Stimulated activated CD8-positive, alpha-beta memory T cell treated with anti-CD3 and anti-CD28 coated beads, Interleukin-12 subunit alpha, Interleukin-12 subunit beta, amount 100 ng/mL, for 4 hours (primary cell): ENCODE data around the gene CROCC2.
A peak's percentile ranks its signal among the peaks of the same experiment; 100 is the strongest.

Source experiments
- DNase-seq: peaks from one replicate; pipeline ENCODE4 v3.0.0-alpha.2; 2020; ENCODE audit warnings: low read depth

The CROCC2 gene

GRCh38 chr2:241015439-241015838 lies 109.3 kb downstream of the CROCC2 start:
- no peak for DNase-seq

- DNase-seq = no peak
These were observed 111.2 kb downstream of the CROCC2 start for GRCh38 chr2:241017228-241017940.

GRCh38 chr2:241018051-241018891 lies 112.1 kb downstream of the CROCC2 start:
- DNase-seq = no peak

- no peak for DNase-seq
These were observed 113.5 kb downstream of the CROCC2 start for GRCh38 chr2:241019441-241020139.

DNA sequence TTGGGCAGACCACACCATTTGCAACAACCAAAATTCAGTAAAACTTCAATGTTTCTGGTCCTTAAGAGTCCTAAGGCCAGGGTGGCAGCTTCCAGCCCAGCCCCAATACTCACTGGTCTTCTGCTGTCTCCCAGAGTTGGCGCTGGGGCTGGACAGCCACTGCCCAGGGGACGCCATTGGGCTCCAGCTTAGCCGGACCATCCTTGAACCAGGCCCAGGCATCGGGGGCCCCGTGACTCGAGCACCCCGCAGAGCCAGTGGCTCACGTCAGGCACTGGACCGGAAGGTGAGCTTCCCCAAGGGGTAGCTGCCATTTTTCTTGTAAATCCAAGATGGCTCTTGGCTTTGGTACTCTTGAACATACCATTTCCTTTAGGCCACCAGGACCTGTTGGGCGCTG lies 114.1 kb downstream of the CROCC2 start:
- no peak for DNase-seq

- DNase-seq = no peak
These were observed 114.6 kb downstream of the CROCC2 start for GRCh38 chr2:241020629-241021190.

- DNase-seq = no peak
These were observed 119.5 kb downstream of the CROCC2 start for GRCh38 chr2:241025639-241026038.

DNA sequence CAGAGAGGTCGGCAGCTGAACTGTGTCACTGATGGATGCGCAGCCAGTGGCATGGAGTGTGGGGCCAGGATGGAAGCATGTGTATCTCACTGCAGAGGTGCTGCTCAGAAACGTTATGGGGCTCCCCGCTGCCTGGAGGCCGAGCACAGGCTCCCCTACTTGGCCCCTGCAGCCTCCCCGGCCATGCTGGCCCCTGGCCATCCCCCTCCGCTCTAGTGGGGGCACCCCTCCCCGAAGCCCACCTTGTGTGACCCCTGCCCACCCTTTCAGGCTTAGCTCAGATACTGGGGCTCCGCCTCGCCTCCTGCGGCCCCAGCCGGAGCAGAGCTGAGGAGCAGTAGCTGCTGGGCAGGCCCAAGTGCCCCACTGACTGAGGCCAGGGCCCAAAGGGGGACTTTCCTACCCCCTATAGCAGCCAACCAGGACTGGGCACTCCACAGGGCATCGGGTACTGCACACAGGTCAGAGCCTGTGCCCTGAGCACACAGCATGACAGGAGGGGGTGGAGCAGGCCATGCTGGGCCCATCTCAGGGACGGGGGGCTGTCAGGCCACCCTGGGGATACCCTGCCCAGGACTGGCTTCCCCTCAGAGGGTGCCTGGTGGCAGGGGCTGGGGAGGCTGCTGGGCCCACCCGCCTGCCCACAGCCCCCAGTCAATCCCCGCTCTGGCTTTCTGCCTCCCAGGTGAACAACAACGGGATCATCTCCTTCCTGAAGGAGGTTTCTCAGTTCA lies 123.6 kb downstream of the CROCC2 start:
- no peak for DNase-seq

DNA sequence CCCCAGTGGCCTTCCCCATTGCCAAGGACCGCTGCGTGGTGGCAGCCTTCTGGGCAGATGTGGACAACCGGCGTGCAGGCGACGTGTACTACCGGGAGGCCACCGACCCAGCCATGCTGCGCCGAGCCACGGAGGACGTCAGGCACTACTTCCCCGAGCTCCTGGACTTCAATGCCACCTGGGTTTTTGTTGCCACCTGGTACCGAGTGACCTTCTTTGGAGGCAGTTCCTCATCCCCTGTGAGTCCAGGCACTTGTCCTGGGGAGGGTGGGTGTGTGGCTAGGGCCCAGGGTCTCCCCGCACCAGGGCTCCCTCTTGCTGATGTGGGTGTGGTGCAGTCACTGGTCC lies 124.2 kb downstream of the CROCC2 start:
- no peak for DNase-seq

DNA sequence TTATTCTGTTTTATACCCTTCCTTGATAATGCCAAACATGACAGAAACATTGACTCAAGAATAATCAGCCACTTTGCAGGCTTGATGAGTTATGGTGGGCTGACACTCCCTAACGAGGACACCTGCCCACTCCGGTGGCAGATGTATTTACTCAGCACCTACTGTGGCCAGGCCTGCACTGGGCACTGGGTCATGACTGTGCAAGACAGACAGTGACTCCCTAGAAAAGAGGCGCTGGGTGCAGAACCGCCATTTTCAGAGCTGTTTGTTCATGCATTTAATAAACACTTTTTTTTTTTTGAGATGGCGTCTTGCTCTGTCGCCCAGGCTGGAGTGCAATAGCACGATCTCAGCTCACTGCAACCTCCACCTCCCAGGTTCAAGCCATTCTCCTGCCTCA lies 124.7 kb downstream of the CROCC2 start:
- no peak for DNase-seq

GRCh38 chr2:241031436-241032165 lies 125.5 kb downstream of the CROCC2 start:
- no peak for DNase-seq

GRCh38 chr2:241033336-241033987 lies 127.3 kb downstream of the CROCC2 start:
- DNase-seq = no peak

DNA sequence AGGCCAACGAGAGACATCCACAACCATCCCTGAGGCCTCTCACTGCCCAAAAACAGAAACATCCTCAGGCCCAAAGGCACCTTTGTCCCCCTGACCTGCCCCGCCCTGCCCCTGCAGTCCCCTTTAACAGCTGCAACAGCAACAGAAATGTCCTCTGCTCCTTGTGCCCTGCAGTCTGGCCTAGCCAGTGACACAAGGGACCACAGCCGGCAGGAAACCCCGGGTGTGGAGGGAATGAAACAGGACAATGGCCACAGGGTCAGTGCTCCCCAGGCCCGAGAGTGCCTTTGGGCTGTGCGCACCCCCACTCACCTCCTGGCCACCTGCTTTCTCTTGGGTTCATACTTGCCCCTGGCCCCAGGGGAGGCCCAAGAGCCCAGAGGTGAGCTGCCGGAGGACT lies 127.9 kb downstream of the CROCC2 start:
- no peak for DNase-seq

- DNase-seq = no peak
These were observed 128.5 kb downstream of the CROCC2 start for GRCh38 chr2:241034490-241035141.

GRCh38 chr2:241035142-241035817 lies 129.1 kb downstream of the CROCC2 start:
- peak; percentile 14 for DNase-seq

- DNase-seq = peak; percentile 37
These were observed 129.8 kb downstream of the CROCC2 start for GRCh38 chr2:241035818-241036396.

- DNase-seq = peak; percentile 42
These were observed 130.3 kb downstream of the CROCC2 start for GRCh38 chr2:241036397-241036963.

DNA sequence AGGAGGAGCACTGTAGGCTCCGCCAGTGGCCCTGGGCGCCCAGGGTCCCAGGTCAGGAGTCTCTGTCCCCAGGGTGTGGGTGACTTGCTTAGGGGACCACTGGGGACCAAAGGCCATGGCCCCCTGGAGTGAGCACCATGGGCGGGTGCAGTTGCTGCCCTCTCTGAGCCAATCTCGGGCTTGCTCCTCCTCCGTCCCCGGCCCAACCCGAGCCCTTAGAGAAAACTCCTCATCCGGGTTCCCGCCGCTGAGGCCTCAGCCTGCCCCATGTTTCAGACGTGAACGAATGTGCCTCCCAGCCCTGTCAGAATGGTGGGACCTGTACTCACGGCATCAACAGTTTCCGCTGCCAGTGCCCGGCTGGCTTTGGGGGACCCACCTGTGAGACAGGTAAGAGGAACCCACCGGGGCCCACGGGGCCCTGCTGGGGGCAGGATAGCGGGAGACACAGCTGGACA lies 130.9 kb downstream of the CROCC2 start:
- no peak for DNase-seq

DNA sequence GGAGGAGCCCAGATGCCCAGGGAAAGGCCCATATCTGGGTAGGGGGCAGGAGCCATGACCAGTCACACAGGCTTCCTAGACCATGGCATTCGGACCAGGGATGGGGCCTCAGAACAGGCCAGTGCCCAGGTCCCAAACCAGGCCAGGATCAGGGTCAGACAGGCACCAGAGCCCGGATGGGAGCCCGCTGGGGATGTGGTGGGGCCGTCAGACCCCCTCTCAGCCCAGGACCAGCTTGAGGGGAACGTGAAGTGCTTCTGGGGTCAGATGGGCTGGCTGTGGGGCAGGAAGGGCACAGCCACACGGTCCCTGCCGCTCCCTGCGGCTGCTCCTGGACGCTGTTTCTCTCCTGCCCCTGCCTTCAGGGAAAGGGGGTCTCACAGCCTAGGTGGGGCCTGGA lies 131.4 kb downstream of the CROCC2 start:
- no peak for DNase-seq
